Hematopoietic multipotent progenitor cell treated with erythropoietin and hydrocortisone succinate and interleukin-3 and kit ligand, for 4 days (in vitro differentiated cells): ENCODE data around the gene VDAC2.
A peak's percentile ranks its signal among the peaks of the same experiment; 100 is the strongest.

Source experiments
- DNase-seq: peaks from one replicate; pipeline ENCODE4 v3.0.0-alpha.2; 2015

VDAC2 gene

DNA sequence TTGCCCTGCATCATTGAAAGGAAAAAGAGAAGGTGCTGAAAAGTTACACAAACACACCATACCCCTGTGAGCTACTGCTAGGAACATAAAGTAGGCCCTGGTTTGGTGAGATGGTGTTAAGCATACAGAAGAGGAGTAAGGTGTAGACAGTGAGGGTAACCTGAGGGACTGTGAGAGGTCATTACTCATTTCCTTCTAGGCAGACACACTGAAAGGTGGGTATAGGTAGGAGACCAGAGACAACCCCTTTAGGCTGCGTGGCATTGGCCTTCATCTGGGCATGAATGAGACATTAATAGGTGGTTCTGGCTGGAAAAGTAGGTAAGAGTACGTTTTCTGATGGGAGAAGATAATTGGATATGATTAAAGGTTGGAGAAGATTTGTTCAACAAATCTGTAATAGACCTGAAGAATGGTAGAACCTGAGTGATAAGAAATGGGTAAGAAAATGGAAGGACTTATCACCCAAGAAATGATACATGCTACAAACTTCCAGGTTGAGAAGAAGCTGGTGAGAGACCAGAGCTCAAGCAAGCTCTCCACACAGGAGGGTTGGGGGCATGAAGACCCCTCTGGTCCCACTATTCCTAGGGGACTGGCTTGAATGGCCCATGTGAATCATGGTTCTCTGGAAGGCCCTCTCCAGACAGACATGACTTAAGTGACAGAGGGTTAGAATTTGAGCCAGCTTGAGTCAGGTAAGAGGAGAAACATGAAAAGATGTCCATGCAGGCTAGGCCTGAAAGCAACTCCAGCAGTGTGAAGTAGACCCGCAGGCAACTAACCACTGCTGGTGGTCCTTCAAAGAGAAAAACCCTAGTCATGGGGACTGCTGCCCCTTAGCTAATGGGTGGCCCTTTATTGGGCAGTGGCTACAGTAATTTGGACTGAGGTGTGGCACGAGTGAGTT lies 21.3 kb downstream of the VDAC2 start:
- DNase-seq = no peak

GRCh38 chr10:75233444-75234016 lies 22.9 kb downstream of the VDAC2 start:
- peak; percentile 34 for DNase-seq

DNA sequence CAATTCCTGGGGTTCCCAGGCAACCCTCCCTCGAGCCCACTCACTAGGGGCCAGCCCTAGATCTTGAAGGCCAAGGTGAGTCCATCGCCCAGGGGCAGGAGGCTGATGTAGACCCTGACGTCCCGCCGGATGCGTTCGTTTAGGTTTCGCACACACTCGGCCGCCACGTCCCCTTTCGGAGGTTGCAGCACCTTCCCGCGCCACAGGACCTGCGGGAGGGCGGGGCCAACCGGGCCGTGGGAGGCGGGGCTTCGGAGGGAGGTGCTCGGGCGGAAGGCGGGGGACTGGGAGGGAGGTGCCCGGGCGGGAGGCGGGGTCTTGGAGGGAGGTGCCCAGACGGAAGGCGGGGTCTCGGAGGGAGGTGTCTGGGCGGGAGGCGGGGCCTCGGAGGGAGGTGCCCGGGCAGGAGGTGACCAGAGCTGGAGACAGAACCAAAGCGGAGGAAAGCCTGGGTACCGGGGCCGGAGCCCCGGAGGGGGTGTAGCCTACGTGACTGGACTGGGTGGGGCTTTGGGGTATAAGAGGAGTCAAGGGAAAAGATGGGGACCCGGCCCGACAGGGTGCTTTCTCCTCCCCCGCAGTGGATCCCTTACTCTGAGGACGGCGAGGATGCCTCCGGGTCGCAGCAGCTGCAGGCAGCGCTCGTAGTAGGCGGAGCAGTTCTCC lies 23.6 kb downstream of the VDAC2 start:
- peak; percentile 98 for DNase-seq

- DNase-seq = no peak
These were observed 24.2 kb downstream of the VDAC2 start for GRCh38 chr10:75234683-75235374.

DNA sequence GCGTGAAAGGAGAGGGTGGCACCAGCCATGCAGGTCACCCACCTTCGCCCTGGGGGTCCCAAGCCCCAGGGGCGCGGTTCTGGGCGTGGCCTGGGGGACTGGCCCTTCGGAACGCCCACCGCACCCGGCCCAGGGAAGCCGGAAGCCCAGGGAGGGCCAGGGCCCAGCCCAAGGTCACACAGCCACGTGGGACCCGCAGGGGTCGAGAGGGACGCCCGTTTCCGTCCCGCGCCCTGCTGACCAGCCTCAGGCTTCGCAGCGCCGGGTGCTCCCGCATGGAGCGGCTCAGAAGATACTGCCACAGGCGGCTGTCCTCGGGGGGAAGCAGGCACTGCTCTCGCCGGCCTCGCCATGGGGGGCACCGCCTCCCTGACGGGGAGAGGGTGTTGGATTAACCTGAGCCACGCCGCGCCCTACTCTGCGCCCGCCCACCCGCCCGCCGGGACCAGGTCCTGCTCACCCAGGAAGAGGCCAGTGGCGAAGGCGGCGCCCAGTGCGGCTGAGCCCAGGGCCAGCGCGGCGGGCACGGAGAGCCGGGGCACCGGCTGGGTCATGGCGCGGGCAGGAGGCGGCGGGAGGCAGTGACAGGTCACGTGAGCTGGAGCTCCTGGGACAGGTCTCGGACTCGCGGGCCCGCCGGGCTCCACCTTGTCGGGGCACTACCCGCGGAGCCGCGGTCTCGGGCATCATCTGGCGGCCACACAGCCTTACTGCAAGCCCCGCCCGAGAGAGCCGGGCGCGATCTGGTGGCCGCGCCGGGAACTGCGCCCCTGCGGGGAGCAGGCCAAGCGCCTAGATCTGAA lies 25.0 kb downstream of the VDAC2 start, which contains the start of gene COMTD1:
COMTD1 (minus strand) TSS at position 583 of the 803 bp plus-strand sequence; CDS start at position 554, 29 bp downstream.
- DNase-seq = peak; percentile 96

DNA sequence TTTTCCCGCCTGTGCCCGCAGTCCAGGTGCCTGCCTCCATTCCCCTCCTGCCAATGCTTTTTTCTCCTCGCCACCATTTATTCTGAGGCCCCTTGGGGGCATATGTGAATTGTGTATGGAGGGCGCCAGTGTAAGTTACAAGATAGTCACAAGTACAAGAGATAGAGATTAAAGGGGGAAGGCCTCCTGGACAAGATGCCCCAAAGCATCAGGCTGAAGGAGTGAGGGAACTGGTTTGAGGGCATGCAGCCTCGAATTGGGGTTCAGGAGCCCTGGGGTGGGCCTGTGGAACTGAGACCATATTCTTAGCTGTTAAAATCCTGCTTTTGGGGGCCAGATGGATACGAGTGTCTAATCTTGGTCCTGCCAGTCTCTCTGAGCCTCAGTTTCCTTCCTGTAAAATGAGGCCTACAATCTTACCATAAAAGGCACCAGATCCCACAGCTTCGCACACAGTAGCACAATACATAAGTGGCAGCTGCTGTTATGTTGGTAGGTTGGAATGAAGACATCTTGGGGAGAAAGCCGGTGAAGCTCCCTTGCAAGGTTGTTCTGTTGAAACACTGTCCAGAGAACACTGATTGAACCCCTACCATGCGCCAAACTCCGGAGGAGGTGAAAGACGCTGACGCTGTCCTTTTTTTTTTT lies 25.7 kb downstream of the VDAC2 start:
- DNase-seq = no peak

GRCh38 chr10:75238182-75239095 lies 27.8 kb downstream of the VDAC2 start:
- no peak for DNase-seq

DNA sequence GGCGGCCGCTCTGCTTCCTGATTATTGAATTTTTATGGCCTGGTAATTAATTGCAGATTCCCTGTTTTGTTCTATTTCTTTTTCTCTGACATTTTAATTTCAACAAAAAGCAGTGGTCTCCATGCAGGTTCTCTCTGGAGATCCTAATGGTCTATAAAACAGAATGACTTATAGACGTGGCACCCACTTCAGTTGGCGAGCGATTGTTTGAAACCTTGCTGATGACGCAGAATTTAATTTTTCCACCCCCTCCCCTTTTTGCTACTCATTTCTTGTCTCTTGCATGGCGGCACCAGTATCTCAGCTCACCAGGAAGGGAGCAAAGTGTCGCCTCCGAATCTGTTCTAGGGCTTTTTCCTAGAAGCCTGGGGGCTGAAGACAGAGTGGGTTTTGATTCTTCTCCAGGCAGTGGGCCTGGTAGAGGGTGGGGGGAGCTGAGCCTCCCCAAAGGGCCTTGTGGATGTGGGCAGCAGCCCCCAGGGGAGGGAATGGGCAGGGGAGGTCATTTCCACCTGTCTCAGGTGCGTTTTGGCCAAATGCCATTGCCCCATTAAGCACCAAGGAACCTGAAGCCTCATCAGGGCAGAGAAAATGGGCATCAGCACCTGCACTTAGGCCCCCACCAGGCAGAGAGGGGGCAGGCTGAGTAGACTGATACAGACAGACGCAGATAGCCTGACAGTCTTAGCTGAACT lies 28.6 kb downstream of the VDAC2 start:
- no peak for DNase-seq

GRCh38 chr10:75240329-75241076 lies 29.9 kb downstream of the VDAC2 start:
- DNase-seq = no peak

DNA sequence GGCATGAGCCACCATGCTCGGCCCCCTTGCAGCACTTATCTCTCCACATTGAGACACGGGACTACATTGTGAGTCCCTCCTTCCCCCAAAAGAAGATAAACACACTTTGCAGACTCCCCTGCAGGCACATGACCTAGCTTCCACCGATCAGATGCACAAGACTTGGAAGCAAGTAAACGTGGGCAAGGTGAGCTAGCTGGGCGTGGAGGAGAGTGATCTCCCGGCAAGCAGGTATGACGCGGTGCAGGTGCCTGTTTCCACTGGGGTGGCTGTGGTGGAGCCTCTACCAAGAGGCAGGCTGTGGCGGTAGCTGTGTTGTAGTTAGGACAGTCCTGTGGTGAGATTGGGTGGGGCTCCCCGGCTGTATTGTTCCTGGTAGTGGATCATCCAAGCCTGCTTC lies 32.8 kb downstream of the VDAC2 start:
- DNase-seq = no peak

DNA sequence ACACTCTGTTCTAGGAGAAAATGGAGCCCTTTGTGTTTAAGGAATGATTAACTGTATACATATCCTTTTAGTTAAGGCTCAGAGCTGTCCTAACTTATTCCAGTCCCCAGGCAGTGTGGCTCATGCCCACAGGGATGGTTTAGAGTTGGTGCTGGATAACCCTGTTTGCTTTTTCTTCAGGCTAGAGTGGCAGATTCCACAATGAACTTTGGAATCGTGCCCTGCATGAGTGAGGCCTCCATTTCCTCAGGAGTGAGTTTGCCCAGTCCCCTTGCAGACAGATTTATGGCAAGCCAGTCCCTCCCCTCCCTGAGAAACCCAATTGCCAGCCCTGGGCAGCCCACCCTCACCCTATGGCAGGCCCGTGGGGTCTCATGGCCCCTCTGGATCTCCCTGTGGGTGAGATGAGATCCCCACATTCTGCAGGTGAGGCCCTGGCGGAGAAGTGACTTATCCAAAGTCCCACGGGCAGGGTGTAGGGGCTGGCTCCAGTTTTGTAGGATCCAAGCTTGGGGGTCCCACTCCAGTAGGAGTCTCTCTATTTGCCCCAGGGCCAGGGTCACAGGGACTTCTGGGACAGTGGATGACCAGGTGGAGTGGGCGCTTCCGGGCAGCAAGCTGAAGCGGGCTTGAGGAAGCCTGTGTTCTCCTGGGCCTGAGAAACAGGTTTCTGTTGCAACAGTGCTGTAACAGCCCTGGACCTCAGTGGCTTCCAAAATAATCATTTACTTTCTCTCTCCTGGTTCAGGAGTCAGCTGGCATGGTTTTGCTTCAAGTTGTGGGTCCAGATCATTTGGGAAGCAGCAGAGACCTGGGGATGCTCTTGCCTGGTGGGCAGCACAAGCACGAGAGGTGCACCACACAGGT lies 34.1 kb downstream of the VDAC2 start:
- no peak for DNase-seq

- DNase-seq = no peak
These were observed 35.0 kb downstream of the VDAC2 start for GRCh38 chr10:75245354-75246250.

DNA sequence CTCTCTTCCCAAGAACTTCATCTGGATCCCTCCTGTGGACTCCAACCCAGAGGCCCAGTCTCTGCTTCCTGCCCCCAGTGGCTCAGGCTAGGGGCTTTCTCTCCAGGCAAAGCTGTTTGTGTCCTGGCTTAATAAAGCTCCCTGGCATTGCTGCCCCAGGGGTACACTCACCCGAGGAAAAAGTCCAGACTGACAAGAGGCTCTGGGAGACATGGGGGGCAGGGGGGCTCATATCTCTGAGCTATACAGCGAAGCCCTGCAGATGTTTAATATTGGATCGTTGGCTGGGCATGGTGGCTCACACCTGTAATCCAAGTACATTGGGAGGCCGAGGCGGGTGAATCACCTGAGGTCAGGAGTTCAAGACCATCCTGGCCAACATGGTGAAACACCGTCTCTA lies 35.9 kb downstream of the VDAC2 start:
- DNase-seq = no peak

DNA sequence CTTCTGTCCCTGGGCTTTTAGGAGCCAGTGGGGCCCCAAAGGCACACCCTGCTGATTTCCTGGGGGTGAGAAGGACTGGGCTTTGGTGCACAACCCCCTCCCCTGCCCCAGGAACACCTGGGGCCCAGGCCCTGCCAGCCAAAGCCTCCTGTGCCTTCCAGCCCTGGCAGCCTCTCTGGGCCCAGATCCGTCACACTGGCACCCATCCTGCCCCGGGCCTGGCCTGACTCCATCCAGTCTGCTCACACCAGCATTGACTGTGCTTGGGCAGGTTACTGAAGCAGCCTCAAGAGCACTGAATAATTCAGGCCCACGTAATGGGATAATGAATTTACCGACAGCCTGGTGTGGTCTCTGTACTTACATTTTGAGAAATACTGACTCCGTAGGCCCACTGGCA lies 37.2 kb downstream of the VDAC2 start:
- no peak for DNase-seq

- no peak for DNase-seq
These were observed 40.3 kb downstream of the VDAC2 start for GRCh38 chr10:75250934-75251333.

DNA sequence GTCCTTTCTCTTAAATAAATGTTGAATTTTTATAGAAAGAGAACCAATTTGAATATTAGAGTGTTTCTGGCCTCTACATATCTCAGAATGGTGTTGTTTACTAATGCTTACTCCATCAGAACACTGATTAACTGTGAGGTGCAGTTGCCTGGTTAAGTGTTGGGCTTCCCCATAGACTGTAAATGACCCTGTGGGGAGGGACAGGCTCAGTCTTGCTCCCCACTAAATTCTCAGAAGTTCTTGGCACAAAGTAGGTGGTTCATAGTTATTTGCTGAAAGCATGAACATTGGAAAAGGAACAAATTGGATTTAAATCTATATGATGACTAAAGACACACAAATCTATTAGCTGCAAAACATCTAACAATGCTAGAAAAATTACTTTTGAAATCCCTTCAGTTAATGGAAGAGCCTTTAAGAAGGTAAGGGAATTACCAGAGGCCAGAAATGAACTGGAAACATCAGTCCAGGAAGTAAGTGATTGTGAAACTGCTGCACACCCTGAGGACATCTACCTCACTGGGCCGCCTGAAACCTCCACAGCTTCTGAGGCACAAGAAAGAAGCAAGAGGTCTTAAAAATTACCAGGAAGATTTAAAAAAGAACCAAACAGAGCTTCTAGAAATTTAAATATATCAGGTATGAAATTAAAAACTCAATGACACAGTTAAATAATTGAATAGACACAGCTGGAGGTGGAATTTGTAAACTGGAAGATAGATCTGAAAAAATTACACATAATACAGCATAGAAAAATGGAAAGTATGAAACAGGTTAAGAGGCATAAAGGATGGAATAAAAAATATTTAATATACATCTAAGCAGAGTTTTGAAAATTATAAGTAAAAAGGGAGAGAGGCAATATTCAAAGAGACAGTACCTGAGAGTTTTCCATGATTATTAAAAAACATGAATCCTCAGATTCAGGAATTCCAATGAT lies 43.0 kb downstream of the VDAC2 start:
- DNase-seq = no peak
